HG02678 (cell line): ENCODE results near the gene LRP8.

Experiments used
- ATAC-seq: cut with Tn5 transposase; IDR thresholded peaks from one replicate; pipeline ENCODE4 v1.9.1; 2021; ENCODE audit warnings: mild to moderate bottlenecking, moderate library complexity; ENCODE audit not compliant: unreplicated experiment

Gene LRP8

GRCh38 chr1:53324321-53324720, 3.5 kb downstream of the LRP8 start:
- ATAC-seq, result no peak

DNA sequence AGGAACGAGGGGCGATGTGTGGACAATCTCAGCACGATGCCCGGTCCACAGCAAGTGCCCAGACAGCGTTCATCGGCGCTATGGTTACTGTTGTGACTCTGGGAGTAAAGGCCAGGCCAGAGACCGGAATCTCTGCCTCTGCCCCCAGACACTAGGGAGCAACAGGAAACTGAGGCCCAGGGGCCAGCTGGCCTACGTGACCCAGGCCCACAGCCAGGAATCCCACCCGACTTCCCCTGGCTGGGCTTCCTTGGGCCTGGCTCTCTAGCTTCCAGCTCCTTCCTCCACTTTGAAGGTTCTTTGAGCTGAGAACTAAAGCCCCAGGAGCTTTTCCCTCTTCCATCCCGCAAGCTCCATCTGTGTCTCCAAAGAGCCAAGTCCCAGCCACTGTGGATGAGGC, 4.6 kb downstream of the LRP8 start:
- no peak for ATAC-seq

DNA sequence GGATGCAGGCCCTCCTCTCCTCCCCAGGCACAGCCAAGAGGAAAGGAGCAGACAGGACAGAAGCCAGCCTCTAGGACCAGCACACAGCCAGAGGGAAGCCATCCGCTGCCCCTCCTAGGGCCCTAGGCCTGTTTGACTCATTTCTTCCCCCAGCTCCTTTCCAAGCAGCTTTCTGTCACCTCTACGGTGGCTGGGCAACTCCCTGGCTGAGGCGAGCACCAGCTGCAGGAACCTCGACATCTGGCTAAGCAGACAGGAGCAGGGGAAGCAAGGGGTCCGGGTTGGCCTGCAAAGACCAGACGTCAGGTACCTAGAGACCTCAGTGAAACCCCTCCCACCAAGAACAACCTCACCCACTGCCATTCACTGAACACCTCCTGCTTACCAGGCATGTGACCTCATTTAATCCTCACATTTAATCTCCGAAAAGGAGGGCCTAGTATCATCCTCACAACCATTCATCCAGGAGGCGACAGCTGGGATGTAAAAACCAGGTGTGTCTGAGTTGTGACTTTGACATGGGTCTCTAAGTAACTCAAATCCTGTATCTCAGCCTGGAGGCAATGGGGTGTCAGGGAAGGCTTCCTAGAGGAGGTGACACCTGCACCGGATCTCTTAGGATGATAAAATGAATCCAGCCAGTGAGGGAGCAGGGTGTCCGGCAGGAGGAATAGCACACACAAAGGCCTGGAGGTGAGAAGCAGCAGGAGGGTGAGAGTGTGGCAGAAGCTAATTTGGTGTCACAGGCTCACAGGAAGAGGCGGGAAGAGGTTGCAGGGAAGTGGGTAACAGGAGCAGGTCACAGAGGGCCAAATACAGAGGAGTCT, 5.9 kb downstream of the LRP8 start:
- no peak for ATAC-seq

- ATAC-seq, result no peak
These were observed 6.5 kb downstream of the LRP8 start for GRCh38 chr1:53321366-53321765.

DNA sequence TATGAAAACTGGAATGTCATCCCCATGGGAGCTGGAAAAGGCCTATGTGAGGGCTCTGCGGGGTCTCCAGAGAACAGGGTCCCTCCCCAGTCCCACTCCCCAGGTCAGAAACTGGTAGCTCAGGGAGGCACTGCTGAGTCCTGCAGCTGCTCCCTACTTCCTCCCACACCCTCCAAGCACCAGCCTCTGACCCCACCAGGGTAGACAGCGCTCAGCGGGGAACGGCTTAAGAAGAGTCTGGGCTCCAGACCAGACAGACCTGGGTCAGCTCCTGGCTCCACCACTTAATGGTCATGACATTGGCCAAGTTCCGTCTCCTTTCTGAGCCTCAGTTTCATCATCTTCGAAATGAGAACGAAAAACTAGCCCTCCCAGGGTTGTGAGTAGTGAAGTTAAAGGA, 7.2 kb downstream of the LRP8 start:
- ATAC-seq, result no peak

GRCh38 chr1:53319296-53320101, 8.4 kb downstream of the LRP8 start:
- ATAC-seq, result no peak

GRCh38 chr1:53317646-53318539, 10.0 kb downstream of the LRP8 start:
- no peak for ATAC-seq

DNA sequence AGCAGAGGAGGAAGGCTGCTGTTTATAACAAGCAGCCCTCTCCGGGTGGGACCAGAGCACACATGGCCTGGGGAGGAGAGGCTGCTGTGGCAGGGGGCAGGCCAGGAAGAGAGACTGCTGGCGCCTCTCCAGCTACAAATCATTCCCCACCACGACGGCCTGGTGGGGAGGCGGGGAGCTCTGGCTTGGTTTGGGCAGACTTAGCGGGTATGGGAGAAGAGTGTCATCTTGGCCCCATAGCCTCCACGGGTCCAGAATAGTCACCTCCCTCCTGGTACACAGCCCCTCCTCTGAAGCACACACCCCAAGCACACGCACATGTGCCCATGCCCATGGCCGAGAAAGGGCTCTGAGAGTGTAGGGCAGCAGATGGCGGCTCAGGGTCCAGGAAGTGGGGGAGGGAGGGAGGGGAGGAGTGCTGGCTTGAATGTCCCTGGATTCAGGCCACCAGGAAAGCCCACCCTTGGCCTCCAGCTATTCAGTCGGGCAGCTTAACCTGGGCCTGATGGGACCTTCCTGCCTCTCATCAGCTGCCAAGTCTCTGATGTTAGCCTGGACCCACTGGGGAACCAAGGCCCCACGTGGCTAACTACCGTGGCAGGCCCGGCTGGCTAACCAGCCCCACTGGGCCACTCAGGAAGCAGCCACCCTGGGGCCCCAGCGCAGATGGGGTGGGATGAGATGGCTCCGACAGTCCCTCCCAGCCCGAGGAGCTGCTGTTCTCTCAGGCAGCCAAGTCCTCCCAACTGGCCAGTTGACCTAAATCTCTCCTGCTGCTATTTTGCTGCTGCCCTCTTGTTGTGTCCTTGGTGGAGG, 10.9 kb downstream of the LRP8 start:
- no peak for ATAC-seq

- ATAC-seq, result no peak
These were observed 11.5 kb downstream of the LRP8 start for GRCh38 chr1:53316424-53316765.

DNA sequence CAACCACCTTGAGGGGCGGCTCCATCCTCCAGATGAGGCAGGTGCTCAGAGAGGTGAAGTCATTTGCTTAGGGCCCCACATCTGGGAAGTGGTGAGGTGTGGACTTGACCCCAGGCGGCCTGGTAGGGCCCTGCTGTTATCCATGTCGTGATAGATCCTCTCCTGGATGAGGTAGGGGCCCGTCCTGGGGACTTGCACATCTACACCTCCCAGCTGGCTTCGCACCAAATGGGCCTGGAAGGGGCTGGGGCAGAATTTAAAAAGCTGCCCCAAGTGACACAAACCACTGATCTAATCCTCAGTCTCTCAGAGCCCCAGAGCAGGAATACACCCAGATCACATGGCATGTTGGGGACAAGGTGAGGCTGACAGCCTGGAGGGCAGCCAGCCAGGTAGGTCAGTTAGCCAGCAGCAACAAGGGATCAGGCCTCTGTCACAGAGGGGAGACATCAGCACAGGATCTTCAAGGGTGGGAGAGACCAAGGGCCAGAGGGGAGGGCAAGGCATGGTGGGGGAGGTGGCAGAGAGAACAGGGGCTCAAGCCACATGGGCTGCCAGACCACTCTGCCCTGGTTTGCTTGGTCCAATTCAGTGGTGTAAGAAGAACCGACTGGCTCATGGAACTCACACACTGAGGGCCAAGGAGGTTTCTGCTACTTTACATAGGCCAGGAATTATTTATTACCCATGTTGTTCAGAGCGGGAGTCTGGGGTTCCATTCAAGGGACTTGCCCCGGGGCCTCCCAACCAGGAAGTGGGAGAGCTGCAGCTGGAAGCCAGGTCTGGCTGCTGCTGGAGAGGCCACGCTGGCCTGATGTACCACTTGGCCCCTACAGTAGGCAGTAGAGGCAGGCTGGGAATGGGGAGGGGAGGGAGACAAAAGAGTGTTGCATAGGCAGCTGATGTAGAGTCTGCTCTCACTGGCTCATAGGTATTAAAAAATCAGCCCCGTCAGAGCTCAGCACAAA, 12.1 kb downstream of the LRP8 start:
- no peak for ATAC-seq

DNA sequence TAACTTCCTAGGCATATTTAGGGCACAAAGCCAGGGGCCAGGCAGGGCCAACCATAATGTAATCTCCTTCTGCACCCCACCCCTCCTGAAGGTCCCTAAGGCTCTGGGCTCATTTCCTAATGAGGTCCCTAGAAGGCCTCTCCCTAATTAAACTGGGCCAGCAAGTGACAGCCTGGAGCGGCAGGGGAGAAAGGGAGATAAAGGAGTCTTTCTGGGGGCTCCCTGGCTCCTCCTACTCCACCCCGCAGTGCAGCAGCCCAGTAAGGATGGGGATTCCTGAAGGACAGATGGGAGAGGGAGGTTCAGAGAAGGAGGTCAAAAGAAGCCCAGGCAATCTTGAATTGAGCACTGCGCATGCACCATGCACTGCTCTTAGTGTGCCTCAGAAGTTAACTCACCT, 12.8 kb downstream of the LRP8 start:
- ATAC-seq, result no peak

GRCh38 chr1:53314606-53315005, 13.3 kb downstream of the LRP8 start:
- no peak for ATAC-seq

DNA sequence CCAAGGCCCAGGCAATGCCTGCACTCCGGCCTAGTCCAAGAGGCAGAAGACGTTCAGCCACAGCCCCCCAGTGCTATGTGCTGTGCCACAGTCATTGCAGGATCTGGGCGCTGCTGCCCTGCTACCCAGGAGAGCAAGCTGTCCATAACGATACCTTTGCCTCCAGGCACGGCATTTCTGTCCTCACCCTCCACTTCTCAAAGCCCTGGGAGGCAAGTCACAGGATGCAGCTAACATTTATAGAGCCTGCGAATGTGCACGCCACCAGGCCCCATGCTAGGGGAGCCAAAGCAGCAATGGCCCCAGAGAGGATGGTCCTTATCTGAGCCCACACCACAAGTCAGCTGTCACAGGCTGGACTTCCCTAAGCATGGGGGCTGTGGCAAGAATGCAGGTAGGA, 13.8 kb downstream of the LRP8 start:
- ATAC-seq, result no peak

- ATAC-seq, result no peak
These were observed 14.3 kb downstream of the LRP8 start for GRCh38 chr1:53313556-53313955.

DNA sequence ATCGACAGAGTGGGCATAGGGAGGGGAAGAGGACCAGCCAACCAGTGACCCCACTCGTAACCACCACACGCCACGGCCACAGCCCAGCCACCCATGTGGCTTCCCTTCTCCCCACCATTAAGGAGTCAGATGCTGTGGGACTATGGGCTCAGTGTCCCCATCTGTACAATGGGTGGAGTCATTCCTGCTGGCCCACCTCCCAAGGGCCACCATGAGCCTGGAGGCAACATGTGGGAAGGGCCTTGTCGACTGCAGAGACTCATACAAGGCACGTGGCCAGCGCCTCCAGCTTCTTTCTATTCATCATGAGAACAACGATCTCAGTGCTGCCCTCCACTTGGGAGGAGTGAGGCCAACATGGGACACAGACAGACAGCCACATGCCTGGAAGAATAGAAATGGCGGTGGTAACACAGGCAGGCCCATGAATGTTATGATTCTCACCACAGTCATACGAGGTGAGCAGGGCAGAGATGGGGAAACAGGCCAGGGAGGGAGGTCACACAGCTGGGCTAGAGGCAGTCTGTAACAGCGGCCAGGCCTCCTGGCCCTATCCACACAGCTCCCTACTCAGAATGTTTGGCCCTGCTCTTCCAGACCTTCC, 16.1 kb downstream of the LRP8 start:
- no peak for ATAC-seq

- ATAC-seq, result no peak
These were observed 16.8 kb downstream of the LRP8 start for GRCh38 chr1:53310847-53311681.

GRCh38 chr1:53309802-53310201, 18.1 kb downstream of the LRP8 start:
- ATAC-seq, result no peak

GRCh38 chr1:53308506-53308905, 19.4 kb downstream of the LRP8 start:
- ATAC-seq, result no peak
